Endodermal cell (in vitro differentiated cells): ENCODE measurements around the gene ARHGEF26. TPM values are rescaled to one million over a fixed set of nuclear protein-coding genes. Genes with fewer than 3 reads are reported as not detected.
"Not testable (repeated sequence)": the region's sequence is repeated elsewhere in the genome, so short reads cannot be mapped to it uniquely, and the experiment has no call there.

Source experiments
- DNase-seq: peaks from one replicate; pipeline ENCODE4 v3.0.0-alpha.2; 2017
- H3K27ac ChIP-seq: 2 replicates; pipeline ENCODE4 v1.5.1; 2013; ENCODE audit warnings: mild to moderate bottlenecking, low read depth, low read length, moderate library complexity
- H3K27me3 ChIP-seq: 2 replicates; pipeline ENCODE4 v1.6.1; 2013; ENCODE audit warnings: mild to moderate bottlenecking, low read length, moderate library complexity; ENCODE audit not compliant: insufficient read depth, control insufficient read depth, poor library complexity, severe bottlenecking
- H3K36me3 ChIP-seq: 2 replicates; pipeline ENCODE4 v1.7.0; 2013; ENCODE audit warnings: mild to moderate bottlenecking, low read length, moderate library complexity; ENCODE audit not compliant: control insufficient read depth, insufficient read depth
- H3K4me1 ChIP-seq: one replicate; pipeline ENCODE4 v1.7.0; 2013; ENCODE audit warnings: low read length; ENCODE audit not compliant: control insufficient read depth, insufficient read depth
- H3K4me3 ChIP-seq: 2 replicates; pipeline ENCODE4 v1.5.1; 2013; ENCODE audit warnings: mild to moderate bottlenecking, low read length, moderate library complexity
- H3K9ac ChIP-seq: 2 replicates; pipeline ENCODE4 v1.6.1; 2013; ENCODE audit warnings: mild to moderate bottlenecking, low read length, moderate library complexity; ENCODE audit not compliant: poor library complexity, severe bottlenecking; ENCODE audit errors: extremely low read depth
- H3K9me3 ChIP-seq: 2 replicates; pipeline ENCODE4 v1.6.1; 2013; ENCODE audit warnings: mild to moderate bottlenecking, low read length, moderate library complexity; ENCODE audit not compliant: control insufficient read depth
- H3K27ac Mint-ChIP-seq: 2 replicates; pipeline ENCODE4 v1.8.0; 2020; ENCODE audit warnings: mixed read lengths
- H3K27me3 Mint-ChIP-seq: 2 replicates; pipeline ENCODE4 v1.8.0; 2021; ENCODE audit warnings: mild to moderate bottlenecking, mixed read lengths; ENCODE audit not compliant: insufficient read depth
- H3K36me3 Mint-ChIP-seq: 2 replicates; pipeline ENCODE4 v1.8.0; 2020; ENCODE audit warnings: low read depth, mixed read lengths
- H3K4me1 Mint-ChIP-seq: 2 replicates; pipeline ENCODE4 v1.8.0; 2020; ENCODE audit warnings: mixed read lengths
- H3K4me3 Mint-ChIP-seq: 2 replicates; pipeline ENCODE4 v1.8.0; 2020; ENCODE audit warnings: mild to moderate bottlenecking, moderate library complexity, mixed read lengths
- H3K9me3 Mint-ChIP-seq: 2 replicates; pipeline ENCODE4 v1.8.0; 2020; ENCODE audit warnings: mild to moderate bottlenecking, mixed read lengths
- CTCF ChIP-seq: fragments of 200-600 bp; sonication (generic); conservative IDR thresholded peaks from 2 replicates; pipeline ENCODE4 v1.5.0; 2021; ENCODE audit warnings: antibody characterized with exemption, mild to moderate bottlenecking
- WGBS, 2 experiments: methylation state at CpG; one replicate each; pipeline versions ENCODE4 v1.1.5 to v1.1.7; 2013; ENCODE audit warnings: missing lambda C conversion rate in 2 of 2, mixed read lengths in 1 of 2; ENCODE audit not compliant: insufficient coverage in 1 of 2, insufficient read length in 1 of 2; 5-methylcytosine and 5-hydroxymethylcytosine counted together
- total RNA-seq, 2 donors: library from RNA; stranded (reverse); fragmentation: NEBNext Ultra II Directional in 1 of 2; extraction: Animal tissue kit (Norgen Biotek cat#: 25700) in 1 of 2; gene quantifications; 2 replicates in 1 of 2; 3 replicates in 1 of 2; pipeline ENCODE4 v1.2.1, GENCODE V29; 2021

The ARHGEF26 gene
- total RNA-seq, 2 donors from 2014 or later: 10.1 to 12.4 TPM

- H3K4me1 Mint-ChIP-seq: no peaks in the 10 kb centered on the region
- H3K9me3 Mint-ChIP-seq: peaks cover 29% of the 10 kb centered on the region
- H3K27ac Mint-ChIP-seq: no peak overlapping the region
- Histone ChIP-seq H3K9ac (no peak overlapping the region), H3K27ac (no peak overlapping the region), H3K36me3 (no peaks in the 10 kb centered on the region), H3K4me3 (no peak overlapping the region), H3K4me1 (no peaks in the 10 kb centered on the region), H3K9me3 (peaks cover 7% of the 10 kb centered on the region), H3K27me3 (no peaks in the 10 kb centered on the region)
- H3K36me3 Mint-ChIP-seq: peaks cover 3% of the 10 kb centered on the region
- no peaks in the 10 kb centered on the region for H3K27me3 Mint-ChIP-seq
- no peak overlapping the region for H3K4me3 Mint-ChIP-seq
- DNase-seq: no peak
- TF ChIP-seq CTCF: no peak
- WGBS, 2 experiments: 71 to 88% methylated on average over 1 to 4 of the region's 4 CpGs
Measured at GRCh38 chr3:154085799-154086198, 35.4 kb upstream of the ARHGEF26 start.

DNA sequence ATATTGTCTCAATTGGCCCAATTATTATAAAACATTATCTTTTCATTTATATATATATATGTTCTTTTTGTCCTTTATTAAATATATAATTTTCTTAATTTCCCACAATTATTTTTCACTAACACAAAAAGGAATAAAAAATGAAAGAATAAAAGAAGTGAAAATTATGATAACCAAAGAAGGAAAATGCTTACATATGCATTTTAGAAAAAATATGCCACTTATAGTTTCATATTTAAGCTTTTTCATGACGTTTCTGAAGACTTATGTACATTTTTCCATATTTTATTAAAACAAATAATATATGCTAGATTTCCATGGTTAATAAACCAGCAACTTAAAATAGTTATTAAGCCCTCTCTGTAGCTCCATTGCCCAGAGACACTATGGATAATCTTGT, 34.9 kb upstream of the ARHGEF26 start:
- H3K27ac ChIP-seq: no peak overlapping the region
- Mint-ChIP-seq H3K36me3 (peaks cover 3% of the 10 kb centered on the region), H3K27ac (no peak overlapping the region), H3K9me3 (peaks cover 29% of the 10 kb centered on the region), H3K4me3 (no peak overlapping the region), H3K27me3 (no peaks in the 10 kb centered on the region), H3K4me1 (no peaks in the 10 kb centered on the region)
- no peaks in the 10 kb centered on the region for H3K27me3 ChIP-seq
- H3K4me1 ChIP-seq: no peaks in the 10 kb centered on the region
- DNase-seq: no peak
- H3K9ac ChIP-seq: no peak overlapping the region
- no peaks in the 10 kb centered on the region for H3K36me3 ChIP-seq
- TF ChIP-seq CTCF: no peak
- peaks cover 7% of the 10 kb centered on the region for H3K9me3 ChIP-seq
- H3K4me3 ChIP-seq: no peak overlapping the region
- no CpG with 5 or more reads among the region's 1 CpG for WGBS, 2 experiments

DNA sequence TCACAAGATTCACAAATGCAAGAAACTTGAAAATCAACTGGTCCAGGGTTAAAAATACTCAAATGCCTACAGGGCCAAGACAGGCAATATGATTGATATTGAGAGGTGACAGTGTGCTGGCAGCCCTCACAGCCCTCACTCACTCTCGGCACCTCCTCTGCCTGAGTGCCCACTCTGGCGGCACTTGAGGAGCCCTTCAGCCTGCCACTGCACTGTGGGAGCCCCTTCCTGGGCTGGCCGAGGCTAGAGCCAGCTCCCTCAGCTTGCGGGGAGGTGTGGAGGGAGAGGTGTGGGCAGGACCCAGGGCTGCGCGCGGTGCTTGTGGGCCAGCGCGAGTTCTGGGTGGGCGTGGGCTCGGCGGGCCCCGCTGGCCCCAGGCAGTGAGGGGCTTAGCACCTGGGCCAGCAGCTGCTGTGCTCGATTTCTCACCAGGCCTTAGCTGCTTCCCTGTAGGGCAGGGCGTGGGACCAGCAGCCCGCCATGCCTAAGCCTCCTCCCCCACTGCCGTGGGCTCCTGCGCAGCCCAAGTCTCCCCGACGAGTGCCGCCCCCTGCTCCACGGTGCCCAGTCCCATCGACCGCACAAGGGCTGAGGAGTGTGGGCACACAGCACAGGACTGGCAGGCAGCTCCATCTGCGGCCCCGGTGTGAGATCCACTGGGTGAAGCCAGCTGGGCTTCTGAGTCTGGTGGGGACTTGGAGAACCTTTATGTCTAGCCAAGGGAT, 33.3 kb upstream of the ARHGEF26 start:
- H3K9me3 Mint-ChIP-seq: peaks cover 13% of the 10 kb centered on the region
- not testable (repeated sequence) for H3K36me3 Mint-ChIP-seq, H3K9me3 ChIP-seq, H3K4me1 Mint-ChIP-seq, H3K27me3 ChIP-seq, H3K4me3 Mint-ChIP-seq, H3K36me3 ChIP-seq, H3K27ac Mint-ChIP-seq, H3K4me1 ChIP-seq, H3K4me3 ChIP-seq, DNase-seq, H3K27me3 Mint-ChIP-seq, H3K9ac ChIP-seq, H3K27ac ChIP-seq
- 92 to 96% methylated on average over 10 to 26 of the region's 26 CpGs for WGBS, 2 experiments
